H9 (cell line): ENCODE results near the gene MMP17. TPM values are rescaled to one million over a fixed set of nuclear protein-coding genes. Genes with fewer than 3 reads are reported as not detected.

ENCODE experiments used
- DNase-seq: peaks from one replicate; pipeline ENCODE4 v3.0.0-alpha.2; 2017
- H2AFZ ChIP-seq: one replicate; pipeline ENCODE4 v1.6.1; 2013; ENCODE audit warnings: mild to moderate bottlenecking, low read length, control low read depth, moderate library complexity
- H2AK5ac ChIP-seq: 2 replicates; pipeline ENCODE4 v1.6.1; 2013; ENCODE audit warnings: low read length, control low read depth, mixed read lengths; ENCODE audit not compliant: insufficient read length
- H2BK120ac ChIP-seq: one replicate; pipeline ENCODE4 v1.6.1; 2013; ENCODE audit warnings: low read depth, mild to moderate bottlenecking, low read length, control low read depth, inconsistent platforms; ENCODE audit not compliant: poor library complexity, severe bottlenecking
- H2BK12ac ChIP-seq: 2 replicates; pipeline ENCODE4 v1.6.1; 2013; ENCODE audit warnings: low read length, control low read depth, mixed read lengths, low read depth; ENCODE audit not compliant: insufficient read length
- H2BK15ac ChIP-seq: 2 replicates; pipeline ENCODE4 v1.6.1; 2013; ENCODE audit warnings: low read depth, low read length, control low read depth
- H2BK20ac ChIP-seq: one replicate; pipeline ENCODE4 v1.6.1; 2013; ENCODE audit warnings: low read depth, mild to moderate bottlenecking, low read length, control low read depth, inconsistent platforms; ENCODE audit not compliant: poor library complexity, severe bottlenecking
- H2BK5ac ChIP-seq: 2 replicates; pipeline ENCODE4 v1.6.1; 2013; ENCODE audit warnings: low read length, control low read depth, mixed read lengths; ENCODE audit not compliant: insufficient read length
- H3K14ac ChIP-seq: 2 replicates; pipeline ENCODE4 v1.6.1; 2013; ENCODE audit warnings: low read length, control low read depth; ENCODE audit not compliant: insufficient read depth
- H3K18ac ChIP-seq: 2 replicates; pipeline ENCODE4 v1.6.1; 2013; ENCODE audit warnings: low read depth, mild to moderate bottlenecking, mixed read lengths, low read length, control low read depth; ENCODE audit not compliant: insufficient read length
- H3K23ac ChIP-seq: 2 replicates; pipeline ENCODE4 v1.6.1; 2013; ENCODE audit warnings: low read length, control low read depth, mixed read lengths, low read depth; ENCODE audit not compliant: insufficient read length
- H3K23me2 ChIP-seq: 2 replicates; pipeline ENCODE4 v1.6.1; 2013; ENCODE audit warnings: low read depth, mild to moderate bottlenecking, mixed read lengths, low read length, control low read depth; ENCODE audit not compliant: insufficient read length, poor library complexity, severe bottlenecking
- H3K27ac ChIP-seq: 2 replicates; pipeline ENCODE4 v1.5.1; 2013; ENCODE audit warnings: low read length, control low read depth, mixed read lengths, low read depth; ENCODE audit not compliant: insufficient read length
- H3K27me3 ChIP-seq: 2 replicates; pipeline ENCODE4 v1.6.1; 2013; ENCODE audit warnings: low read length, control low read depth, inconsistent platforms; ENCODE audit not compliant: insufficient read depth
- H3K4ac ChIP-seq: 2 replicates; pipeline ENCODE4 v1.6.1; 2013; ENCODE audit warnings: low read depth, mild to moderate bottlenecking, control low read depth, inconsistent platforms, low read length, moderate library complexity
- H3K4me1 ChIP-seq: 2 replicates; pipeline ENCODE4 v1.6.1; 2013; ENCODE audit warnings: low read length, control low read depth, inconsistent platforms; ENCODE audit not compliant: insufficient read depth
- H3K4me2 ChIP-seq: 2 replicates; pipeline ENCODE4 v1.6.1; 2013; ENCODE audit warnings: low read length, control low read depth, mixed read lengths; ENCODE audit not compliant: insufficient read length, insufficient read depth
- H3K56ac ChIP-seq: 2 replicates; pipeline ENCODE4 v1.6.1; 2013; ENCODE audit warnings: low read depth, mild to moderate bottlenecking, mixed read lengths, low read length, control low read depth; ENCODE audit not compliant: insufficient read length
- H3K79me1 ChIP-seq: 2 replicates; pipeline ENCODE4 v1.6.1; 2013; ENCODE audit warnings: low read depth, mild to moderate bottlenecking, moderate library complexity, low read length, control low read depth, inconsistent platforms; ENCODE audit not compliant: insufficient read depth, poor library complexity, severe bottlenecking
- H3K79me2 ChIP-seq: 2 replicates; pipeline ENCODE4 v1.6.1; 2013; ENCODE audit warnings: low read length, control low read depth, inconsistent platforms; ENCODE audit not compliant: insufficient read depth
- H3K9ac ChIP-seq: 2 replicates; pipeline ENCODE4 v1.6.1; 2013; ENCODE audit warnings: low read length, control low read depth, mixed read lengths; ENCODE audit not compliant: insufficient read length; ENCODE audit errors: extremely low read depth
- H3K9me3 ChIP-seq: one replicate; pipeline ENCODE4 v1.6.1; 2013; ENCODE audit warnings: low read depth, low read length, inconsistent platforms; ENCODE audit not compliant: control insufficient read depth
- H3T11ph ChIP-seq: one replicate; pipeline ENCODE4 v1.6.1; 2013; ENCODE audit warnings: mild to moderate bottlenecking, low read length, control low read depth, inconsistent platforms
- H4K20me1 ChIP-seq: one replicate; pipeline ENCODE4 v1.6.1; 2013; ENCODE audit not compliant: control insufficient read depth, insufficient read length, insufficient read depth
- H4K5ac ChIP-seq: 2 replicates; pipeline ENCODE4 v1.6.1; 2013; ENCODE audit warnings: low read depth, mild to moderate bottlenecking, mixed read lengths, low read length, control low read depth; ENCODE audit not compliant: insufficient read length
- H4K8ac ChIP-seq: replicated peaks from 2 replicates; pipeline ENCODE4 v1.6.1; 2013; ENCODE audit warnings: low read length, control low read depth, mixed read lengths, low read depth; ENCODE audit not compliant: insufficient read length
- H4K91ac ChIP-seq: 2 replicates; pipeline ENCODE4 v1.6.1; 2013; ENCODE audit warnings: low read depth, mild to moderate bottlenecking, moderate library complexity, mixed read lengths, low read length, control low read depth; ENCODE audit not compliant: insufficient read length
- H3K27ac Mint-ChIP-seq, 3 experiments: 2 replicates in 2 of 3; 3 replicates in 1 of 3; pipeline ENCODE4 v1.8.0; 2020 to 2021; ENCODE audit warnings: mixed read lengths in 3 of 3, mild to moderate bottlenecking in 1 of 3, moderate library complexity in 1 of 3
- H3K27me3 Mint-ChIP-seq: 2 replicates; pipeline ENCODE4 v1.8.0; 2021; ENCODE audit warnings: low read depth, mild to moderate bottlenecking, moderate library complexity, mixed read lengths
- H3K36me3 Mint-ChIP-seq, 3 experiments: 2 replicates in 2 of 3; 3 replicates in 1 of 3; pipeline ENCODE4 v1.8.0; 2020 to 2021; ENCODE audit warnings: low read depth in 3 of 3, mixed read lengths in 3 of 3; ENCODE audit not compliant: insufficient read depth in 1 of 3
- H3K4me1 Mint-ChIP-seq, 2 experiments: 2 replicates each; pipeline ENCODE4 v1.8.0; 2020; ENCODE audit warnings: mixed read lengths in 2 of 2
- H3K4me3 Mint-ChIP-seq, 2 experiments: 2 replicates in 1 of 2; 3 replicates in 1 of 2; pipeline ENCODE4 v1.8.0; 2020 to 2021; ENCODE audit warnings: mild to moderate bottlenecking in 2 of 2, mixed read lengths in 2 of 2, moderate library complexity in 1 of 2
- H3K9me3 Mint-ChIP-seq, 2 experiments: 2 replicates in 1 of 2; 3 replicates in 1 of 2; pipeline ENCODE4 v1.8.0; 2020; ENCODE audit warnings: mild to moderate bottlenecking in 2 of 2, mixed read lengths in 2 of 2, moderate library complexity in 1 of 2
- WGBS: extraction: QIAGEN DNeasy Blood & Tissue Kit; methylation state at CpG from one replicate; pipeline ENCODE4 v1.1.7; 2013; ENCODE audit warnings: missing lambda C conversion rate, low lambda C conversion rate, mixed read lengths; ENCODE audit not compliant: insufficient read length; ENCODE audit errors: extremely low coverage; 5-methylcytosine and 5-hydroxymethylcytosine counted together
- total RNA-seq: library from RNA; stranded (reverse); gene quantifications from 2 replicates; pipeline ENCODE4 v1.2.1, GENCODE V29; 2021
- TF ChIP-seq, protein P1 (sequence below): fragments of 200-600 bp; sonication (generic); conservative IDR thresholded peaks from 3 replicates; pipeline ENCODE4 v1.8.0; 2021; ENCODE audit warnings: antibody characterized with exemption, mild to moderate bottlenecking

Gene MMP17
- total RNA-seq, 1 experiment from 2014 or later: 14.8 TPM

DNA sequence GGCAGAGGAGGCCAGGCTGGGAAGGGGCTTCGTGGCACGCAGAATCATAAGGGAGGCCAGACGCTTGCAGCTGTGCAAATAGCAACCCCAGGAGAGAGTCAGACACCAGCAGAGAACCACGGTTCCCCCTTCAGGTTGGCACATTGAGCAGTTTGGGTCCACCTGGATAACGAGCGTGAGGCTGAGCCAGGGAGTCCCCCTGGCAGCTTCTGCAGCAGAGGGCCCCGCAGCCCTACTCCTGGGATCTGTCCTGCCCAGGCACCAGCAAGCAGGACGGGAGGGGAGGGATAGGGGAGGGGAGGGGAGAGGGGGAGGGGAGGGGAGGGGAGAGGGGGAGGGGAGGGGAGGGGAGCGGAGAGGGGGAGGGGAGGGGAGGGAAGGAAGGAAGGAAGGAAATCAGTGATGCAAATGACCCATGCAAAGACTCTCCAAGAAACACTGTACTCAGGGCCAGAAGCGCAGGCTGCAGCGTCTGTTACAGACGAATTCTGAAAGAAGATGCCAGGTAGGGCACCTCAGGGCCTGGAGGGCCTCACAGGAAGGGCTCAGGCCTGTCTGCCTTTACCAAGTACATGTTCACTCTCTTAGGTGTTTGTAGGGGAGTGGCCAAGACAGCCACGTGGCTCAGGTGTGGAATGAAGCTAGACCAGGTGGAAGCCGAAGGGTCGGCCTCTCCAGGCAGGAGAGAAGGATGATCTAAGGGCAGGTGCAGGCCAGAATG lies 32.3 kb upstream of the MMP17 start:
- Histone ChIP-seq H2BK12ac (no peak overlapping the region), H3K27ac (no peak overlapping the region), H2BK5ac (no peak overlapping the region), H4K5ac (no peak overlapping the region), H3K9ac (no peak overlapping the region), H2BK15ac (no peak overlapping the region), H3K14ac (no peak overlapping the region; the same call in none of the 2 replicates), H3K79me2 (no peaks in the 10 kb centered on the region), H2BK20ac (no peak overlapping the region), H3K4me1 (no peaks in the 10 kb centered on the region), H3K27me3 (no peaks in the 10 kb centered on the region), H3K9me3 (no peaks in the 10 kb centered on the region), H3K4me2 (no peak overlapping the region), H3K79me1 (no peaks in the 10 kb centered on the region), H3K23me2 (no peaks in the 10 kb centered on the region), H4K20me1 (no peaks in the 10 kb centered on the region), H3T11ph (no peak overlapping the region), H3K4ac (no peak overlapping the region), H3K18ac (no peak overlapping the region), H2BK120ac (no peak overlapping the region), H4K8ac (no peak overlapping the region), H3K23ac (no peak overlapping the region), H3K56ac (no peak overlapping the region), H2AK5ac (no peak overlapping the region), H4K91ac (no peak overlapping the region), H2AFZ (no peak overlapping the region)
- peak; percentile 85 for DNase-seq
- Mint-ChIP-seq H3K4me3 (peak overlapping the region in 1 of 2 experiments; percentile 58; a peak in 2 of 5 replicates), H3K36me3 (peaks cover 31 to 74% (median 55%) of the 10 kb centered on the region in 3 experiments), H3K27ac (peak overlapping the region; percentile 83 to 95 (median 88)), H3K27me3 (no peaks in the 10 kb centered on the region), H3K4me1 (peaks cover 18 to 30% of the 10 kb centered on the region in 2 experiments), H3K9me3 (no peaks in the 10 kb centered on the region)
- no CpG with 5 or more reads among the region's 15 CpGs for WGBS
- TF ChIP-seq, protein P1, sequence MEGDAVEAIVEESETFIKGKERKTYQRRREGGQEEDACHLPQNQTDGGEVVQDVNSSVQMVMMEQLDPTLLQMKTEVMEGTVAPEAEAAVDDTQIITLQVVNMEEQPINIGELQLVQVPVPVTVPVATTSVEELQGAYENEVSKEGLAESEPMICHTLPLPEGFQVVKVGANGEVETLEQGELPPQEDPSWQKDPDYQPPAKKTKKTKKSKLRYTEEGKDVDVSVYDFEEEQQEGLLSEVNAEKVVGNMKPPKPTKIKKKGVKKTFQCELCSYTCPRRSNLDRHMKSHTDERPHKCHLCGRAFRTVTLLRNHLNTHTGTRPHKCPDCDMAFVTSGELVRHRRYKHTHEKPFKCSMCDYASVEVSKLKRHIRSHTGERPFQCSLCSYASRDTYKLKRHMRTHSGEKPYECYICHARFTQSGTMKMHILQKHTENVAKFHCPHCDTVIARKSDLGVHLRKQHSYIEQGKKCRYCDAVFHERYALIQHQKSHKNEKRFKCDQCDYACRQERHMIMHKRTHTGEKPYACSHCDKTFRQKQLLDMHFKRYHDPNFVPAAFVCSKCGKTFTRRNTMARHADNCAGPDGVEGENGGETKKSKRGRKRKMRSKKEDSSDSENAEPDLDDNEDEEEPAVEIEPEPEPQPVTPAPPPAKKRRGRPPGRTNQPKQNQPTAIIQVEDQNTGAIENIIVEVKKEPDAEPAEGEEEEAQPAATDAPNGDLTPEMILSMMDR: no peak
